ELR (cell line): ENCODE results near the gene AGAP1.
A peak's percentile ranks its signal among the peaks of the same experiment; 100 is the strongest.

Source experiments
- DNase-seq: peaks from one replicate; pipeline ENCODE4 v3.0.0-alpha.2; 2015; ENCODE audit warnings: low read depth

The AGAP1 gene

GRCh38 chr2:235848055-235848454, 354.2 kb downstream of the AGAP1 start:
- DNase-seq = no peak

- no peak for DNase-seq
Measured at GRCh38 chr2:235848946-235849345, 355.1 kb downstream of the AGAP1 start.

- no peak for DNase-seq
Measured at GRCh38 chr2:235849489-235849888, 355.6 kb downstream of the AGAP1 start.

- no peak for DNase-seq
Measured at GRCh38 chr2:235850289-235850688, 356.4 kb downstream of the AGAP1 start.

- no peak for DNase-seq
Measured at GRCh38 chr2:235850771-235851551, 357.1 kb downstream of the AGAP1 start.

- DNase-seq = no peak
Measured at GRCh38 chr2:235851828-235852525, 358.1 kb downstream of the AGAP1 start.

GRCh38 chr2:235852526-235852920, 358.7 kb downstream of the AGAP1 start:
- no peak for DNase-seq

- DNase-seq = no peak
Measured at GRCh38 chr2:235854276-235854675, 360.4 kb downstream of the AGAP1 start.

GRCh38 chr2:235855011-235855410, 361.2 kb downstream of the AGAP1 start:
- no peak for DNase-seq

- peak; percentile 58 for DNase-seq
Measured at GRCh38 chr2:235856151-235856854, 362.5 kb downstream of the AGAP1 start.

GRCh38 chr2:235857598-235857997, 363.8 kb downstream of the AGAP1 start:
- DNase-seq = no peak

GRCh38 chr2:235858881-235859280, 365.0 kb downstream of the AGAP1 start:
- DNase-seq = no peak

GRCh38 chr2:235859651-235860050, 365.8 kb downstream of the AGAP1 start:
- DNase-seq = no peak

GRCh38 chr2:235860111-235860510, 366.3 kb downstream of the AGAP1 start:
- DNase-seq = no peak

GRCh38 chr2:235860871-235861270, 367.0 kb downstream of the AGAP1 start:
- no peak for DNase-seq

GRCh38 chr2:235861383-235861782, 367.5 kb downstream of the AGAP1 start:
- no peak for DNase-seq

GRCh38 chr2:235863414-235863813, 369.6 kb downstream of the AGAP1 start:
- no peak for DNase-seq

GRCh38 chr2:235864302-235864701, 370.5 kb downstream of the AGAP1 start:
- no peak for DNase-seq

GRCh38 chr2:235864733-235865515, 371.1 kb downstream of the AGAP1 start:
- no peak for DNase-seq

GRCh38 chr2:235866373-235866772, 372.5 kb downstream of the AGAP1 start:
- no peak for DNase-seq

GRCh38 chr2:235868224-235868623, 374.4 kb downstream of the AGAP1 start:
- no peak for DNase-seq

- no peak for DNase-seq
Measured at GRCh38 chr2:235868645-235869044, 374.8 kb downstream of the AGAP1 start.
